ENCODE results near the gene UPP2. TPM values are rescaled to one million over a fixed set of nuclear protein-coding genes. Genes with fewer than 3 reads are reported as not detected.

Gene UPP2
- total RNA-seq, 1 experiment from 2014 or later = not detected

DNA sequence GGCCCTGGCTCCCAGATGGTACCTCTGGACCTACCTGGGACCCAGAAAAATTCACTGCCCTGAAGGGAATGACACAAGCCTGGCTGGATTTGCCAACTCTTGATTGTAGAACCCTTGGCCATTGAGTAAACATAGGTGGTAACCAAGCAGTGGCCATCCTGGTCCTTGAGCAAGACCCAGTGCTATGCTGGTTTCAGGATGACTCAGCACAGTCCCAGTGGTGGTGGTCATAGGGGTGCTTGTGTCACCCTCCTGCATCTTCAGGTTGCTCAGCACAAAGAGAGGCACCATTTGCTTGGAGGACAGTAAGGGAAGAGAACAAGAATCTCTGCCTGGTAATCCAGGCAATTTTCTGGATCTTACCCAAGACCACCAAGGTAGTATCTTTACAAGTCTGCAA lies 52.9 kb downstream of the UPP2 start:
- Histone ChIP-seq H3K9me3 (ENCODE audit: control insufficient read depth, low read depth, low read length) (no peaks in the 10 kb centered on the region), H2AK5ac (ENCODE audit: insufficient read length, low read length) (no peak overlapping the region), H3K18ac (ENCODE audit: insufficient read length, low read depth, low read length) (no peak overlapping the region), H4K20me1 (ENCODE audit: control insufficient read depth, insufficient read depth, insufficient read length) (no peaks in the 10 kb centered on the region), H3K23ac (ENCODE audit: insufficient read length, low read depth, low read length) (no peak overlapping the region), H2BK5ac (ENCODE audit: insufficient read length, low read length) (no peak overlapping the region), H3K4me2 (ENCODE audit: insufficient read depth, insufficient read length, low read length) (no peak overlapping the region), H3K56ac (ENCODE audit: insufficient read length, low read depth, low read length) (no peak overlapping the region), H4K8ac (replicated peaks; ENCODE audit: insufficient read length, low read depth, low read length) (no peak overlapping the region), H3K79me2 (ENCODE audit: insufficient read depth, low read length) (no peaks in the 10 kb centered on the region), H4K5ac (ENCODE audit: insufficient read length, low read depth, low read length) (no peak overlapping the region), H3K9ac (ENCODE audit: extremely low read depth, insufficient read length, low read length) (no peak overlapping the region), H3K14ac (ENCODE audit: insufficient read depth, low read length) (no peak overlapping the region), H3K4ac (ENCODE audit: low read depth, low read length) (no peak overlapping the region), H2BK120ac (ENCODE audit: low read depth, low read length, poor library complexity, severe bottlenecking) (no peak overlapping the region), H2BK15ac (ENCODE audit: low read depth, low read length) (no peak overlapping the region), H2BK12ac (ENCODE audit: insufficient read length, low read depth, low read length) (no peak overlapping the region), H2BK20ac (ENCODE audit: low read depth, low read length, poor library complexity, severe bottlenecking) (no peak overlapping the region), H4K91ac (ENCODE audit: insufficient read length, low read depth, low read length) (no peak overlapping the region), H3K4me1 (ENCODE audit: insufficient read depth, low read length) (no peaks in the 10 kb centered on the region), H3K27ac (ENCODE audit: insufficient read length, low read depth, low read length) (no peak overlapping the region), H3K79me1 (ENCODE audit: insufficient read depth, low read depth, low read length, poor library complexity, severe bottlenecking) (no peaks in the 10 kb centered on the region), H3K23me2 (ENCODE audit: insufficient read length, low read depth, low read length, poor library complexity, severe bottlenecking) (no peaks in the 10 kb centered on the region), H2AFZ (ENCODE audit: low read length) (no peak overlapping the region), H3K27me3 (ENCODE audit: insufficient read depth, low read length) (no peaks in the 10 kb centered on the region), H3T11ph (ENCODE audit: low read length) (no peak overlapping the region)
- H3K36me3 Mint-ChIP-seq (ENCODE audit: insufficient read depth in 1 of 3, low read depth in 3 of 3) = peaks cover 0 to 1% (median 0%) of the 10 kb centered on the region in 3 experiments; a peak in 2 of 7 replicates
- no peaks in the 10 kb centered on the region for H3K4me1 Mint-ChIP-seq
- peaks cover 3% of the 10 kb centered on the region for H3K27me3 Mint-ChIP-seq (ENCODE audit: low read depth)
- TF ChIP-seq, protein P1, sequence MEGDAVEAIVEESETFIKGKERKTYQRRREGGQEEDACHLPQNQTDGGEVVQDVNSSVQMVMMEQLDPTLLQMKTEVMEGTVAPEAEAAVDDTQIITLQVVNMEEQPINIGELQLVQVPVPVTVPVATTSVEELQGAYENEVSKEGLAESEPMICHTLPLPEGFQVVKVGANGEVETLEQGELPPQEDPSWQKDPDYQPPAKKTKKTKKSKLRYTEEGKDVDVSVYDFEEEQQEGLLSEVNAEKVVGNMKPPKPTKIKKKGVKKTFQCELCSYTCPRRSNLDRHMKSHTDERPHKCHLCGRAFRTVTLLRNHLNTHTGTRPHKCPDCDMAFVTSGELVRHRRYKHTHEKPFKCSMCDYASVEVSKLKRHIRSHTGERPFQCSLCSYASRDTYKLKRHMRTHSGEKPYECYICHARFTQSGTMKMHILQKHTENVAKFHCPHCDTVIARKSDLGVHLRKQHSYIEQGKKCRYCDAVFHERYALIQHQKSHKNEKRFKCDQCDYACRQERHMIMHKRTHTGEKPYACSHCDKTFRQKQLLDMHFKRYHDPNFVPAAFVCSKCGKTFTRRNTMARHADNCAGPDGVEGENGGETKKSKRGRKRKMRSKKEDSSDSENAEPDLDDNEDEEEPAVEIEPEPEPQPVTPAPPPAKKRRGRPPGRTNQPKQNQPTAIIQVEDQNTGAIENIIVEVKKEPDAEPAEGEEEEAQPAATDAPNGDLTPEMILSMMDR (conservative IDR thresholded peaks at IDR 0.05) = no peak
- no peak for DNase-seq
- H3K4me3 Mint-ChIP-seq = no peak overlapping the region
- H3K27ac Mint-ChIP-seq = no peak overlapping the region
- no peaks in the 10 kb centered on the region; a peak in 2 of 5 replicates for H3K9me3 Mint-ChIP-seq
